Measurements from ENCODE around the gene TMEM167A. TPM values are rescaled to one million over a fixed set of nuclear protein-coding genes. Genes with fewer than 3 reads are reported as not detected.

The TMEM167A gene
- total and polyA plus RNA-seq, 2 donors (not counting 1 experiment from before 2014, with no cell fraction given) = 54.0 to 89.0 TPM

- Histone ChIP-seq H3K79me2 (ENCODE audit: control insufficient read depth, insufficient read depth, low read length) (no peaks in the 10 kb centered on the region), H3K4me3 (replicated peaks in 1 of 4; ENCODE audit: control extremely low read depth in 1 of 4, insufficient read depth in 1 of 4, low read depth in 3 of 4, low read length in 4 of 4) (no peak overlapping the region), H4K20me1 (ENCODE audit: control insufficient read depth, extremely low read depth, insufficient read depth, low read length) (no peaks in the 10 kb centered on the region), H3K36me3 (ENCODE audit: control insufficient read depth, insufficient read depth, low read length) (no peaks in the 10 kb centered on the region), H2AFZ (ENCODE audit: low read length) (no peak overlapping the region), H3K4me2 (ENCODE audit: extremely low read depth, insufficient read depth, low read length) (no peak overlapping the region), H3K9me3 (ENCODE audit: control insufficient read depth, insufficient read depth, low read depth, low read length) (no peaks in the 10 kb centered on the region), H3K27me3 (ENCODE audit: control insufficient read depth, insufficient read depth, low read length) (no peaks in the 10 kb centered on the region), H3K9ac (ENCODE audit: insufficient read depth, low read length) (no peak overlapping the region), H3K4me1 (ENCODE audit: control insufficient read depth, extremely low read depth, insufficient read depth, low read length) (no peaks in the 10 kb centered on the region), H3K27ac (ENCODE audit: insufficient read depth, low read length) (no peak overlapping the region)
- peak in 1 of 2 donors; percentile 15 for DNase-seq (ENCODE audit: low read depth in 2 of 2)
- no peak for TF ChIP-seq CTCF (conservative IDR thresholded peaks at IDR 0.05 in 1 of 2, IDR thresholded peaks at IDR 0.05 in 1 of 2; ENCODE audit: low read depth in 1 of 2, low read length in 2 of 2)
- no peak for TF ChIP-seq EZH2 (IDR thresholded peaks at IDR 0.05; ENCODE audit: low read length, missing control alignments)
Observed at GRCh38 chr5:83034528-83035207, 42.5 kb downstream of the TMEM167A start.

GRCh38 chr5:83034036-83034435 is 43.2 kb downstream of the TMEM167A start:
- H4K20me1 ChIP-seq (ENCODE audit: control insufficient read depth, extremely low read depth, insufficient read depth, low read length) = no peaks in the 10 kb centered on the region
- no peak overlapping the region for H3K9ac ChIP-seq (ENCODE audit: insufficient read depth, low read length)
- no peaks in the 10 kb centered on the region for H3K79me2 ChIP-seq (ENCODE audit: control insufficient read depth, insufficient read depth, low read length)
- H3K4me2 ChIP-seq (ENCODE audit: extremely low read depth, insufficient read depth, low read length) = no peak overlapping the region
- no peak for DNase-seq (ENCODE audit: low read depth in 2 of 2)
- H3K4me1 ChIP-seq (ENCODE audit: control insufficient read depth, extremely low read depth, insufficient read depth, low read length) = no peaks in the 10 kb centered on the region
- H3K36me3 ChIP-seq (ENCODE audit: control insufficient read depth, insufficient read depth, low read length) = no peaks in the 10 kb centered on the region
- no peaks in the 10 kb centered on the region for H3K27me3 ChIP-seq (ENCODE audit: control insufficient read depth, insufficient read depth, low read length)
- no peaks in the 10 kb centered on the region for H3K9me3 ChIP-seq (ENCODE audit: control insufficient read depth, insufficient read depth, low read depth, low read length)
- H3K4me3 ChIP-seq (replicated peaks in 1 of 4; ENCODE audit: control extremely low read depth in 1 of 4, insufficient read depth in 1 of 4, low read depth in 3 of 4, low read length in 4 of 4) = no peak overlapping the region
- no peak overlapping the region for H3K27ac ChIP-seq (ENCODE audit: insufficient read depth, low read length)
- TF ChIP-seq EZH2 (IDR thresholded peaks at IDR 0.05; ENCODE audit: low read length, missing control alignments) = no peak
- TF ChIP-seq CTCF (conservative IDR thresholded peaks at IDR 0.05 in 1 of 2, IDR thresholded peaks at IDR 0.05 in 1 of 2; ENCODE audit: low read depth in 1 of 2, low read length in 2 of 2) = no peak
- H2AFZ ChIP-seq (ENCODE audit: low read length) = no peak overlapping the region

- no peak overlapping the region for H3K27ac ChIP-seq (ENCODE audit: insufficient read depth, low read length)
- no peaks in the 10 kb centered on the region for H3K9me3 ChIP-seq (ENCODE audit: control insufficient read depth, insufficient read depth, low read depth, low read length)
- H3K9ac ChIP-seq (ENCODE audit: insufficient read depth, low read length) = no peak overlapping the region
- H3K36me3 ChIP-seq (ENCODE audit: control insufficient read depth, insufficient read depth, low read length) = no peaks in the 10 kb centered on the region
- TF ChIP-seq CTCF (conservative IDR thresholded peaks at IDR 0.05 in 1 of 2, IDR thresholded peaks at IDR 0.05 in 1 of 2; ENCODE audit: low read depth in 1 of 2, low read length in 2 of 2) (no peak), EZH2 (IDR thresholded peaks at IDR 0.05; ENCODE audit: low read length, missing control alignments) (no peak)
- no peaks in the 10 kb centered on the region for H3K79me2 ChIP-seq (ENCODE audit: control insufficient read depth, insufficient read depth, low read length)
- H2AFZ ChIP-seq (ENCODE audit: low read length) = no peak overlapping the region
- no peak overlapping the region for H3K4me3 ChIP-seq (replicated peaks in 1 of 4; ENCODE audit: control extremely low read depth in 1 of 4, insufficient read depth in 1 of 4, low read depth in 3 of 4, low read length in 4 of 4)
- H3K4me2 ChIP-seq (ENCODE audit: extremely low read depth, insufficient read depth, low read length) = no peak overlapping the region
- no peaks in the 10 kb centered on the region for H4K20me1 ChIP-seq (ENCODE audit: control insufficient read depth, extremely low read depth, insufficient read depth, low read length)
- no peaks in the 10 kb centered on the region for H3K27me3 ChIP-seq (ENCODE audit: control insufficient read depth, insufficient read depth, low read length)
- peak in 1 of 2 donors; percentile 45 for DNase-seq (ENCODE audit: low read depth in 2 of 2)
- H3K4me1 ChIP-seq (ENCODE audit: control insufficient read depth, extremely low read depth, insufficient read depth, low read length) = no peaks in the 10 kb centered on the region
Observed at GRCh38 chr5:83031381-83031780, 45.8 kb downstream of the TMEM167A start.

Measured in fibroblast of lung (primary cell).